Measurements from ENCODE around the gene GPR146.

Gene GPR146

DNA sequence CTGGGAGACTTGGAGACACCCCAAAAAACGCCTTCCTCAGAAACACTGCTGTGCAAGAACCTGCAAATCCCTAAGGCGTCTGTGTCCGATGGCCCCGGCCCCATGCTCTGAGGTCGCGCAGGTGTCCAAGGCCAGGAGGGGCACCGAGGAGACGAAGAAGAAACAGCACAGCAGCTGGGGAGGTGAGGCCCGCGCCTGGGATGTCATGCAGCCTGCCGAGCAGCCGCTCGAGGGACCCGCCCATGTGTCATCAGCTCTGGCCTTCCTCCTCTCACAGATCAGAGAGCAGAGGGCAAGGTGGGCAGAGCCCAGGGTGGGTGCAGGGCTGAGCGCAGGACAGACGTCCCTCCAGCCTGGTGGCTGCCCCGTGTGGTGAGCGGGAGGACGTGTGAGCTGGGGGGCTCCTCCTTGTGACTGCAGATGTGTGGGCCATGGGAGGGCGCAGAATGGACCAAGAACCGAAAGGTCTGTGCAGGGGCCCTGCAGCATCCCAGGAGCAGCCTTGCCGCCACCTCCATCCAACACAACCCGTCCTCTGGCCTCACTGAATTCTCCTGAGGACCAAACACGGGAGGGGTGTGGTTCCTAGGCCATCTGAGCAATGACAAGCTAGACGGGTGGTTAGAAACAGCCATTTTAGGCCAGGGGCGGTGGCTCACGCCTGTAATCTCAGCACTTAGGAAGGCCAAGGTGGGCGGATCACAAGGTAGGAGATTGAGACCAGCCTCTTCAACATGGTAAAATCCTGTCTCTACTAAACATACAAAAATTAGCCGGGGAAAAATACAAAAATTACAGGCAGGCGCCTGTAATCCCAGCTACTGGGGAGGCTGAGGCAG lies 30.5 kb downstream of the GPR146 start:
- TF ChIP-seq, protein P1, sequence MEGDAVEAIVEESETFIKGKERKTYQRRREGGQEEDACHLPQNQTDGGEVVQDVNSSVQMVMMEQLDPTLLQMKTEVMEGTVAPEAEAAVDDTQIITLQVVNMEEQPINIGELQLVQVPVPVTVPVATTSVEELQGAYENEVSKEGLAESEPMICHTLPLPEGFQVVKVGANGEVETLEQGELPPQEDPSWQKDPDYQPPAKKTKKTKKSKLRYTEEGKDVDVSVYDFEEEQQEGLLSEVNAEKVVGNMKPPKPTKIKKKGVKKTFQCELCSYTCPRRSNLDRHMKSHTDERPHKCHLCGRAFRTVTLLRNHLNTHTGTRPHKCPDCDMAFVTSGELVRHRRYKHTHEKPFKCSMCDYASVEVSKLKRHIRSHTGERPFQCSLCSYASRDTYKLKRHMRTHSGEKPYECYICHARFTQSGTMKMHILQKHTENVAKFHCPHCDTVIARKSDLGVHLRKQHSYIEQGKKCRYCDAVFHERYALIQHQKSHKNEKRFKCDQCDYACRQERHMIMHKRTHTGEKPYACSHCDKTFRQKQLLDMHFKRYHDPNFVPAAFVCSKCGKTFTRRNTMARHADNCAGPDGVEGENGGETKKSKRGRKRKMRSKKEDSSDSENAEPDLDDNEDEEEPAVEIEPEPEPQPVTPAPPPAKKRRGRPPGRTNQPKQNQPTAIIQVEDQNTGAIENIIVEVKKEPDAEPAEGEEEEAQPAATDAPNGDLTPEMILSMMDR (IDR thresholded peaks at IDR 0.05; ENCODE audit: extremely low read depth, insufficient read depth, missing control alignments), result no peak
- in situ Hi-C loops (cut with MboI; ENCODE audit: low pct_unique_long_range_greater_than_20kb, low sequenced_read_pairs, unreplicated experiment), result no loop called here
- DNase-seq (ENCODE audit: low spot score), result no peak

DNA sequence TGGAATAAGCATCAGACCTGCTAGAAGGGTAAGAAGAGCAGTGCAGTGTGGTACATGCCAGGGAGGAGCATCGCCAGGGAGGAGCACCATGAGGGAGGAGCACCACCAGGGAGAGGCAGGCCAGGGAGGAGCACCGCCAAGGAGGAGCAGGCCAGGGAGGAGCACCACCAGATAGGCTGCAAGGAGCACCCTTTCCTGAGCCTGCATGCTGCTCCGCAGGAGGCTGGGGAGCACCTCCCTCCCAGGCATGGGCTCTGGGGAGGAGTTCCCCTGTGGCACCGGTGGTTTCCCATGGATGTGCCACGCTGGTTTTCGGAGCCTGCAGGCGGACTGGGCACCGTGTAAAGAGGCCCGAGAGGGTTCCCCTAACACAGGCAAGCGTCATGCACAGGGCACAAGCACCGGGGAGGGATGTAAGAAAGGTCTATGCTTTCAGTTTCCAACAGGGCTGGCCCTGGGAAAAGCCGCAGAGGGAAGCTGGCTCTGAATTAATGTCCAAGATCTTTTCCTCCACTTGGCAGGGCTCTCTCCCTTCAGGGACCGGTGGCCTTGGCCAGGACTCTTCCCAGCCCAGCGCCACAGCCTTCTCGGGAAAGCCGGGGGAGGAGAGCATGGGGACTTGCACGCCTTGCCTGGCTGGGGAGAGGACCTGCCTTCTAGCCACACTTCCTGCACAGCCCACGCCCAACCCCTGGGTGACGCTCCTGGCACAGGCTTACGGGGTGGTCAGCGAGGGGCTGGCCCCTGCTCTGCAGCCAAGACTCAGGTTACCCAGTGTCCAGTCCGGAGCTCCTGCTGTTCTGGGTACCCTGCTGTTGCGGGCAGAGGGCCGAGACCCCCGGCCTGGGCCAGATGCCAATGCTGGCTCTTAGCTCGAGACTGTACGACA lies 32.1 kb downstream of the GPR146 start:
- TF ChIP-seq, protein P1 (IDR thresholded peaks at IDR 0.05; ENCODE audit: extremely low read depth, insufficient read depth, missing control alignments), result no peak
- DNase-seq (ENCODE audit: low spot score), result no peak
- in situ Hi-C loops (cut with MboI; ENCODE audit: low pct_unique_long_range_greater_than_20kb, low sequenced_read_pairs, unreplicated experiment), result no loop called here

DNA sequence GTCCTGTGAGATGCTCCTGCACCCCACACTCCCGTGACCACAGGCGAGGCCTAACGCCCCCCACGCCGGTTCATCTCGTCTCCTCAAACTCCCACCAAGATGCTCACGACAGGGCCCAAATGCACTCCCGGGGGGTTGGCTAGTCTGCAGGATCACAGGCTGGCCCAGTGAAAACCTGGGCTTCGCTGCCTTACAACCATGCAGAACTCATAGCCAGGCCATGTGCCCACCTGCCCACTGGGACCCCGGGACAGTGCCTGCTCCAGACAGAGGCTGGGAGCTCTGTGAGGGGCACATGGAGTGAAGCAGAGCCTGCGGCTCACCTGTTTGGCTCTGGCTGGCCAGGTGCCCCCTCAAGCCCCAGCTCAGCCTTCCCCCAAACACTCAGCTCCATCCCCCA lies 34.2 kb downstream of the GPR146 start:
- in situ Hi-C loops (cut with MboI; ENCODE audit: low pct_unique_long_range_greater_than_20kb, low sequenced_read_pairs, unreplicated experiment), result no loop called here
- TF ChIP-seq, protein P1 (IDR thresholded peaks at IDR 0.05; ENCODE audit: extremely low read depth, insufficient read depth, missing control alignments), result no peak
- DNase-seq (ENCODE audit: low spot score), result no peak

DNA sequence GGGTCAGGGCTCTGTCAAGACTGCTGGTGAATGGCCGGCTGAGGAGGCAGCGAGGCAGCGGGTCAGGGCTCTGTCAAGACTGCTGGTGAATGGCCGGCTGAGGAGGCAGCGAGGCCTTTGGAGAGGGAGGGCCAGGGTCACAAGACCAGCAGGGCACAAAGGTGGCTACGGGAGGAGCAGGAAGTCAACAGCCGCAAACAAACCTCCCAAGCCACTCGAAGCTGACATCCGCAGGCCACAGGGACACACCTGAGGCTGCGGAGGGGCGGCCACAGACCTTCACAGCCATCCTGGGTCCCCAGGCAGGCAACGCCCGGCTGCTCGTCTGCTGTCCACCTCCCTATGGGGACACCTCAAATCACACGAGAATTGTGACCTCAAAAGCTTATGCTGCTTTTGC lies 34.6 kb downstream of the GPR146 start:
- TF ChIP-seq, protein P1 (IDR thresholded peaks at IDR 0.05; ENCODE audit: extremely low read depth, insufficient read depth, missing control alignments), result no peak
- DNase-seq (ENCODE audit: low spot score), result no peak
- in situ Hi-C loops (cut with MboI; ENCODE audit: low pct_unique_long_range_greater_than_20kb, low sequenced_read_pairs, unreplicated experiment), result no loop called here

DNA sequence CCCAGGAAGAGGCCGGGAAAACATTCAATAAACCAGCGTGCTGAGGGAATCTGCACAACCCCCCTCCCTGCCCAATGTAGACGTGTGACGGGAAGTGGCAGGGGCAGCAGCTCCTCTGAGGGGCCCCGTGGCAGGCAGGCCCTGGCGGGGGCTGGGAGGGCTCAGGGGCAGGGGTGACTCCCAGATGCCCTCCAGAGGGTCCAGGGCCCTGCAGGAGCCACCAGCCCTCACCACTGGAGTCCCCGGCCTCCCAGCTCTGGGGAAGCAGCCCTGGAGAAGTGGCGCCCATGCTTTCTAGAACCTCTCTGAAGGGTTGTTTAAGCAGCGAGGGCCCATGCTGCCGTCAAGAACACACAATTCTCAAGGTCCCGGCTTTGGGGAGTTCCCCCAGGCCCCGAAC lies 35.2 kb downstream of the GPR146 start:
- TF ChIP-seq, protein P1 (IDR thresholded peaks at IDR 0.05; ENCODE audit: extremely low read depth, insufficient read depth, missing control alignments), result no peak
- in situ Hi-C loops (cut with MboI; ENCODE audit: low pct_unique_long_range_greater_than_20kb, low sequenced_read_pairs, unreplicated experiment), result no loop called here

DNA sequence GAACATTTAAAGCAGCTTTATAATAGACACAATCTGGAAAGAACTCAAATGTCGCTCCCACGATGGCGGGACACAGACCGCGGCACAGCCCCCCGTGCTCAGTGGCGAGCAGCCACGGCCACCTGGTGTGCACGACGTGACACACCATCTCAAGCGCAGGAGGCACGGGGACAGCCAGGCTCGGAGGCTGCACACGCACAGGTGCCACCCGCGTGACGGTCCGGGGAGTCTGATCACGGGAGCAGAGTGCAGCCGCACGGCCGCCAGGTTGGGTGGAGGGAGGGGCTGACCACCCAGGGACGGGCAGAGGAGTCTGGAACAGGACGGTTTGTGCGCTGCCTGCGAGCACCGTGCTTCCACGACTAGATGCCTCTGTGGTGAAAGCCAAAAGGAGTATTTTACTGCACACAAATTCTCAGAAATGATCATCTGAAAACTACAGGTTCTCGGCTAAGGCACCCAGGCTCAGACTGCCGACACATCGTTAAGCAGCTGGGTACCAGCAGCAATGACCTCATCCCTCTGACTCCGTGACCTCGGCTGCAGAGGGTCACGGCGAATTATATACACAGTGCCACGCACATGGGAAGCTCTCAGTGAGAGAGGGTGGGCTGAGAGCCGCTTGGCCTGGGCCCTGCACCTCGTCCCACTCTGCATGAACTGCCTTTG lies 36.0 kb downstream of the GPR146 start:
- DNase-seq (ENCODE audit: low spot score), result no peak
- TF ChIP-seq, protein P1 (IDR thresholded peaks at IDR 0.05; ENCODE audit: extremely low read depth, insufficient read depth, missing control alignments), result no peak
- in situ Hi-C loops (cut with MboI; ENCODE audit: low pct_unique_long_range_greater_than_20kb, low sequenced_read_pairs, unreplicated experiment), result loop anchor here (10.0 kb wide), 1 partner anchor 54 kb away; a partner anchor contains a TSS

More for the DNA sequence above, 35.2 kb downstream of the GPR146 start:
- DNase-seq (ENCODE audit: low spot score), result no peak

Data from GM13977 (cell line).